HG02798 (cell line): ENCODE measurements around the gene TRERF1.
A peak's percentile ranks its signal among the peaks of the same experiment; 100 is the strongest.

Source experiments
- ATAC-seq: cut with Tn5 transposase; IDR thresholded peaks from one replicate; pipeline ENCODE4 v1.9.1; 2021; ENCODE audit warnings: mild to moderate bottlenecking; ENCODE audit not compliant: unreplicated experiment, poor library complexity

TRERF1 gene

DNA sequence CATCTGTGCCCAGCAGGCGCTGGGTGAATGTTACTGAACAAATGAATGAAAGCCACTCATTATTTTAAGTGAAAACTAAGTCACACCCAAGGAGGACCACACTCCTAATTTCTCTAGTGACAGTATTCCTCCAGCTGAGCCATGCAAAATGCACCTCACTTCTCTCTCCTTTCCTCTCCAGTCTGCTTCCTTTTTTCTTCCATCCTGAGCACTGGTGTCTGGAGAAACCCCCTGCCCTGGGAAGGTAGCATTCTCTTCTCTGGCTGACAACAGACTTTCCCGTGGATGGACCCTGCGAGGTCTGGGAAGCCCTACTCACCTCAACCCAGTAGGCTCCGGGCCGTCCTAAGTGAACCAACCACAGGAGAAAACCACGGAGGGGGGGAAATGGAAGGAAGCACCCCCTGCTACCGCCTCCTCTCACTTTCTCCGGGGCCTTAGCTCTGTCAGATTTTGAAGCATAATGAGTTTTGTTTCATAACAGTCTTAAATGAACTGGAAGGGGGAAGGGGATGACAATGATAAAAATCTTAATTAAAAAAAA lies 22.6 kb downstream of the TRERF1 start:
- ATAC-seq: no peak

DNA sequence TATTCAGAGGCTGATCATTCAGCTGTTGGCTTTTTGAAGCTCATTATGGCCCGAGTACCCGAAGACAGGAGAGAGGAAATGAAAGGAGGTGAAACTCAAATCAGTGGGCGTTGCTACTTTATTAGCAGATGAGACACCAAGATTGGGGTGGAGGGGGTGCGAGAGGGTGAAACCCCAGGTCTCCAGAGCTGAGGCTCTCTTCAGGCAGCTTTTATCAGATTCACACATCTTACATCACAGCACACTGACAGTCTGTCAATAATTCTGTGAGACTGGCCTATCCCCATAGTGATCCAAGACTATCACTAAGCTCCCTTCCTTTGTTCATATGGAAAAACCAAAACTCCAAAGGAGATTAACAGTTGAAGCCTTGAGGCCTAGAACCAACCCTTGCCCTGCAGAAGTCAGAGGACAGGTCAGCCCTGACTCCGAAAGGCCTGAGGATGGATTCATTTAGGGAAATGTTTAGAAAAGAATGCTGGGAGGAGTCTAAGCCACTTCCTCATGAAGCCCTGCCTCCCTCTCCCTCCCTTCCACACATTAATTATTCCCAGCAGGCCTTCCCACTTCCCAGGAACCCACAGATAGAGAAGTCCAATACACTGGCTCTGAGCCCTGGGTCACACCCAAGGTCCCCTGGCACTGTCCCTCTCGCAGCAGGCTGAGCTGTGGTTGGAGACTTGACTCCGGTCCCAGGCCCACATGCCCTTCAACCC lies 23.2 kb downstream of the TRERF1 start:
- ATAC-seq: peak; percentile 52

DNA sequence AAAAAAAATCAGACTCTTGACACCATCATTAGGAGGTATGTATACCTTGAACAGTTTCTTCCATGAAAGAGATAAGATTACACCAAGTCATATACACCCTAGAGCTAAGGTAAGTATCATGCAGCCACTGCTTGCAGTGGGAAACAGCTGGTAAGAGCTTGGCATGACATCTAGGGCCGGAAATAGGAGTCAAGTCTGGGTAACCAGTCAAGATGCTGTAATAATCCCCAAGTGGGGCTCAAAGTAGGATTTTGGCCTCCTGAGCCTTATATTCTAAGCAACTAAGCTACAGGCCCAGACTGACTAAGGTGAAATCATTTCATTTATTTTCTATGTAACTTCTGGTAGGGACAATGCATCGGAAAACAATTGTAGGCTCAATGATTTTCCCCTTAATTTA lies 23.9 kb downstream of the TRERF1 start:
- no peak for ATAC-seq

DNA sequence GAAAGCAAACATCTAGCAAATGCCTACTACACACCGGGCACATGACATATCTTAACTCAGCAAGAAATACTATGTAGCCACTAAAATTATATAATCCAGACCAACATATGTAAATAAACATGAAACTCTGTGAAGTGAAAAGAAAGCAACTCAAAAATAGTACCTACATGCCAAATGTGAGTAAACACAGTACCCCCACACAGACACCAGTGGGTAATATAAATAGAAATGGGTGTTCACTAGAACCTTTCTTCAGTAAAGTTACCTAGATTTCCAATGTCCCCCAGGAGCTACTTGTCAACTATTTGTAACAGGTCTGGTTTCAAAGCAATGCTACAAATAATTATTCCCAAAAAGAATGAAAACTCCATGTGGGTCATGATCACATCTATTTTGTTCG lies 25.5 kb downstream of the TRERF1 start:
- no peak for ATAC-seq

DNA sequence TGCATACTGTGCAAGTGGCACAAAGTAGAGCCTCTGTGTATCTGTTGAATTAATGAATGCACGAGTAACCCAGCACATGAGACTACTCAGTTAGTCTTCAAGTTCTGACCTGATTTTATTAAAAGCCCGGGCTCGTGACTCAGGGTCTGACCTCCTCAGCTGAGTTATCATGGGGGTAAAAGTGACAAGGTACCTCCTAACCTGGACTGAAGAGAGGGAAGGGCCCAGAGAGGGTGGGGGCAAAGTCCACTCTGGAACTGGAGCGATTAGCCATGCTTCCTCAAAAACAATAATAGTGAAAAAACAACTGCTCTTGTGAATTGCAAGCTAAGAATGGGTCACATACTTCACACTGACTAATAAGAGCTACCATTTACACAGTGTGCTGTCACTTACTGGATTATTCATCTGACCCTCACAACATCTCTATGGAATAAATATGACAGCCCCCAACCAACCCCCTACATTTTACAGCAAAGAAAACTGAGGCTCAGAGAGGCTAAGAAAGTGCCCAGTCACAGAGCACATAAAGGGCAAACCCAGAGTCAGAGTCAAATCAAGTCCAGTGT lies 26.7 kb downstream of the TRERF1 start:
- ATAC-seq: no peak

DNA sequence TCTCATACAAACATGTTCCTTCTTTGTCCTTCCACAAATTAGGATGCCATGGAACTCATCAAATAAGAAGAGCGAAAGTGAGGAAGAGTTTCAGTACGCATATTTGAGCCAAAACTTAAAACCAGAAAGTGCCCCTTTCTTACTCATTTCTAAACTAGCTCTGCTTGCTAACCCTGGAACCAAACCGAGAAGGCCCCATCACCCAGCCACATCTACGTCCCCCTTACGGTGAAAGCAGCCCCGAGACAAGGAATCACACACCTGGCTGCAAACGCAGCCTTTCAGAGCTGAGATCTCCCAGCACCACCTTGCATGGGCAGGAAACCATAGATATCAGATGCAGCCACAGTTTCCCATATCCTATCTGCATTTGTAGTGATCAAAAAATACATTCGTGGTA lies 28.5 kb downstream of the TRERF1 start:
- no peak for ATAC-seq

DNA sequence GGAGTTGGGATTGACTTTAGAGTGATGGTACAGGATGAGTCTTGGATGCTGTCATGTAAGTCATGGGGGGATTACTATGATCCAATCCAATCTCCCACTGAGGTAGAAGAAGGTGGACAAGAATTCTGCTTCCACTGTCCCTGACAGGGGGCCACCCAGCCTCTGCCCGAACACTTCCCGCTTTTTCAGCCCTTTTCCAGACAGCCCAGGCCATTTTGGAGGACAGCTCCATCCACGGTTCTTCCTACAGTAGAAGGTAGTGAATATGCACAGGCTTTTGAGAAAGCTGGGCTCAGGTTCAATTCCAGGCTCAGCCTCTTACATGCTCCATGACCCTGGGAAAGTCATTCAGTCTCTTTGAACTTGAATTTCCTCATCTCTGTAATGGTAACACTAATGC lies 31.0 kb downstream of the TRERF1 start:
- no peak for ATAC-seq

DNA sequence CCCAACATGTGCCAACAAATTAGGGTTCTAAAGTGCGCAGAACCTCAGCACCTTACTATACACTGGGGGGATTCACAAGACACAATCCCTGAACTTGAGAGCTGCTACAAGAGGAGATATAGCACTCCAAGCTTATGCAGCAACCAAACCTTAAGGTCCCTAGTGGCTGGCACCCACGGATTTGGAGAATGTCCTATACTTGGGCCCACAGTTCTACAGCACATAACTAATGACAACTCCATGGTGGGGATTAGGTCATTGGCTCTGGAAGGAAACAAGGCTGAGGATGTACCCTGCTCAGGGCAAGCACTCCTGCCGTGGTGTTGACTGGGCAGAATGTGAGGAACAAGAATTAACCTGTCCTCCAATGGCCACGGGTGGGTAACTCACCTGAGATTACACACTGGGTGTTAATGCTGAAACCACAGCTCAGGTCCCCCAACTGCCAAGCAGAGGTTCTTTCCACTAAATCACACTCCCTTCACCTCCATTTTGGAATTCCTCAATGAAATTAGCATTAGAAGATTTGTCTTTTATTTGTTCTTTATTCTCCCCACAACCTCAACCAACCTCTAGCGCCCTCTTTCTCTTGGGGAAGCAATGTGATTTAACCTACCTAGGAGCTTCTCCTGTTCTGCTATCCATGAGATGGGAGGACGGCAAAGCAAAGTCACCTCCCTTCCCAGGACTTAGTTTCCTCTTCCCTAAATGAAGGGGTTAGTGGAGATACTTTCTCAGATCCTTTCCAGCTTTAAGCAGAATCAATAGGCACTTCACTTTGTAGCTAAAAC lies 32.0 kb downstream of the TRERF1 start:
- ATAC-seq: no peak

DNA sequence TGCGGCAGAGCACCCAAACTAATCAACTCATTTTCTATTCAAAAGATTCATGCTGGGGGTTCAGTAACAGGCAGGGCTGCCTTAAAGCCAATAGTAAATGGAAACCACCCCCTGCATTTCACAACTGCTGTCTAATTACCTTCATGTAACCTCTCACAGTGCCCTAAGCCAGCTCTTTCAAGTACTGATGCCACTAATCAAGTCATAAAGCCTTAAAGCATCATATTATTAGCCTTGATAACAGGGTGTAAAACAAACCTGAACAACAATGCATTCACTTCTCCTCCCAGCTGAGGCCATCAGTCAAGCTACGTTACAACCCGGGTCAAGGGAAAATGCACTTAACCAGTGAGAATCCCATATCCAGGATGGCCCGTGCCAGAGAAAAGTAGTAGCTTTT lies 33.0 kb downstream of the TRERF1 start:
- no peak for ATAC-seq

DNA sequence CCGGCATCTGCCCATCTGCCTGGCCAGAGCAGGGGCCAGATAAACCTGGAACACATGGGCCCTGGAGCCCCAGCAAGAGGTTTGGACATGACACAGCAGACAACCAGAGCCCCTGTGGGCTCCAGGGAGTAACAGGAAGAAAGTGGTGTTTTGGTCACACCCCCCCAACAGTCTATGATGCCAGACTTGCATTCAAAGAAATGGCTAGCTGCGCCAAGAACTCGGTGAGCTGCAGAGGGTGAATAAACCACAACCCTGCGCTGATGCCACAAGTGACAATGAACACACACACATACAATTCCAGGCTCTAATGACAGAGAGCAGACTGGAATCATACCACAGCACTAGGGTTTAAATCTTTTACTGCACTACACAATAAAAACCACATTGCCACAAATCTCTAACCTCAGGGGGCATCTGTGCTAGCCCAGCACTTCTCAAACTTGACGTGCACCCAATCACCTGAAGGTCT lies 34.0 kb downstream of the TRERF1 start:
- no peak for ATAC-seq

DNA sequence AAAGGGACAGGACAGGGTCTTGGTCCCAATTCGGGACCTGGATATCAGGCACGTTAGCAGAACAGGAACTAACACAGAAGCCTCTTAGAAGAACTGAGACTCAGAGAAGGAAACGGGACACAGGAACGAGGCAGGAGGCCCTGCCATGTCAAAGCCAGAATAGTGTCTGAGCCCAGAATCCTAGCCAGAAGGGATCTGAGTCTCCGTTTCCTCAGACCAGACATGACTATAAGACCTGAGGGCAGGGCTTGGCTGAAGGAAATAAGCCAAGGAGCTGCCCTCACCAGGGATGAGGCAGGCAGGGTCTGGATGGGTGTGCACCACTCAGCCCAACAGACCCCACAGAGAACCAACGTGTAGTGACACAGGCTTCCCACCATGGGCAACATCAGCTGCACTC lies 40.3 kb downstream of the TRERF1 start:
- ATAC-seq: no peak

DNA sequence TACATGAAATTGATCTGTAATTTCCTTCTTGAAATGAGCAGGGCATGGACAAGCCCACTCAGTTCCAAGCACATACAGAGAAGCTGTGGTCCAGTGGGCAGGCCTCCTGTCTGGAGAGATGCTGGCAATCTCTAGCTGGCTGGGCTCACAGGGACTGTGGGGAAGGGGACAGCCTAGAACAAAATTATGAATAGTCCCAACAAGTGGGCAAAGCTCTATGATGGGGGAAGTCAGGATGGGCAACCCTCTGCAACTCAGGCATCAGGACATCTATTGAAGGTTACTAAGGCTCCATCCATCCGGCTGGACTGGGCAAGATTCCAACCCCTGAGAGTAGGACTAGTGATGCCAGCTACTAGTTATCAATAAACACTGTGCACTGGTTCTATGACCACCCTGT lies 40.9 kb downstream of the TRERF1 start:
- ATAC-seq: no peak

DNA sequence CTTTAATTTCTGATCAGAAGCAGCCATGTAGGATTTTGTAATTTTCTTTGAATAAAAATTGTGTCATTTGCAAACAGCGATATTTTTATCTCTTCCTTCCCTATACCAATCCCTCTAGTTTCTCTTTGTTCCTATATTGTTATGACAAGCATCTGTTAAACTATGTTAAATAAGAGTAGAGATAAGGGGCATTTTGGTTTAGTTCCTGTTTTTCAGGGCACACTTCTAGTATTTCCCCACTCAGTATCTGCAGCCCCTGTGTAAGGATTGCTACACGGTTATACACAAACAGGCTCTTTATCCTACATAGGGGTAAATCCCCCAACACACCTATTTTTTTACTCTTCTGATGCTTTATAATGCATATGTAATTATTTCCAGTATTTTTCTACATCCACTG lies 42.1 kb downstream of the TRERF1 start:
- ATAC-seq: no peak

DNA sequence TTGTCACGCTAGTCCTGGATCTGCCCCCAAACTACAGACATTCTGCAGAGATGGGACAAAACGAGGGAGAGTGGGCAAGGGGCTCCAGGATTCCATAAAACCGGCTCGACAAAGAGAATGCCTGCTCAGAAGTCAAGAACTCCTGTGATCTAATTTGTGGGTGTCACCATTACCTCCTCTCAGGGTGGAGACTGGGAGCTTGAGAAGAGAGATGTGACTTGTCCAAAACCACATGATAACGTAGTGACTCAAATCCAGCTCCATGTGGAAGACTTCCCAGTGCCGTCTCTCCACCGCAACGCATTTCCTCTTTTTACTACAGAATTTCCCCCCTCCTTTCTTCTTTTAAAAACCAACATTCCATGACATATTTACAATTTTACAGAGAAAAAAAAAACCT lies 44.3 kb downstream of the TRERF1 start:
- no peak for ATAC-seq

DNA sequence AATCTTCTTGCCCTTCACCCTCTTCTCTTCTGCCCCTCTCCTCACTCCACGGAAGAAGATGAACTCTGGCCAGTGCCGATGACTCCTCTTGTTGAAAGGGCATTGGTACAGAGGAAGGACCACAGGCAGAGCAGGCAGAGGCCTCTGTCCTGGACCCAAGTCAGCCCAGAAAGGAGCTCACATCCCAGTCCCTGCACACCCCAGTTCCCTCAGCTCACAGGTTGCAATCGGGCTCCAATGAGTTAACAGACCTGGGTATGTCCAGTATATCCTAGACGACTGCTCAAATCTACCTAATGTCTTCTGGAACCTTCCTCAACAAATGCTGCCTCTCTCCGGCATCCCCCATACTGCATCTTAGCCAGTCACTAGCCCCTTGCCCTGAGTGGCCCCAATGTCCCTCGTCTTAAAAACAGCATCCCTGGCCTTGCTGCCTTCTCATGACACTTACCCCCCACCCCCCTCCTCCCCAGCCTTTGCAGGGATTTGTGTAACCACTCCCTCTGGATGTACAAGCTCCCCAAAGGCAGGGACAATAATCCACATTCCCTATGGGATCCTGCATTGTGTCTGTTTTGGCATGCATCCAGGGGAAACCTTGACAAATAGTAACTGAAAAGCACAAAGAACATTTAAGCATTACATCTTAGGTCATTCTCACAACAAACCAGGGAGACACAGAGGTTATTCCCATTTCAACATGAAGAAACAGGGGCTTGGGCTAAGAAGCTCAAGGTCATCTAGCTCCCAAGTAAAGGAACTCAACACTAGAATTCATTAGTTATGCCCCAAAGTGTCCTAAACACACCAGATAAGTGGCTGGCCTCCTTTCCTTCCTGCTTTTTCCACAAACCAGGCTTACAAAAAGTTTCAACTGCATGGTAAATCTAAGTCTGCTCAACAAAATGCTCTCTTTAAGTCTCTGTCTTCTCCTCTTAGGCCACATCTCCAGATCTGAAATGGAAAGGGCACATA lies 45.1 kb downstream of the TRERF1 start:
- no peak for ATAC-seq

DNA sequence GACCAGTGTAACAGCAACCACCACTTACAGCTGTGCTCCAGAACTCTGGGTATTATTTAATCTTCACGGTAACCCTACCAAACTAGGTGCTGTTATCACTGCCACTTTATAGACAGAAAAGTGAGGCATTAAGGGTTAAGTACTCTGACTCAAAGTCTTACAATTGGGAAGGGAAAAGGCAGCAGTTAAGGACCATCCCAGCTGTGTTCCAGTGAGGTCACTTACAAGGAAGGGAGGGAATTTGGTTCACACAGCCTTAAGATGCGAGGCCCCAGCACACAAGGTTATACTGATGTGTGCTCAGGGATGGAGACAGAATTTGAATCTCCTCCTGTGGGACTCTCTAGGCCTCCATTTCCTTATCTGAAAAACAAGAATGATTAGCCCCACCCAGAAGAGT lies 46.7 kb downstream of the TRERF1 start:
- ATAC-seq: no peak

DNA sequence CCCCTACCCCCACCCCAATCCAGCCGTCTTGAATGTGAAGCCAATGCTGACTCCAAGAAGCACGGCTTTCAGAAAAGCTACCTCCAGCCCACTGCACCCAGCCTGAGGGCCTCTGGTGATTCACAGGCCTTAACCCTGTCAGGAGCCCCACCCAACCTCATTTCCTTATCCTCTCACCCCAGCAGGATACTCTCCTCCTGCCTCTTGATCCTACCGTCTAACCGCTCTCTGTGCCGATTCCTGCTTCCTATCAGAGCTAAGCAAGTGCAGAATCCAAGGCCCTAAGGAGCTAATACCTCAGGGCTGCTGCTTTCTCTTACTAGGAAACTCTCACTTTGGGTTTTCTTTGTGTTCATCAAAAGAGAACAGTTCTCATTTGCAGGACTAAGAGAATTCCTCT lies 47.2 kb downstream of the TRERF1 start:
- no peak for ATAC-seq

DNA sequence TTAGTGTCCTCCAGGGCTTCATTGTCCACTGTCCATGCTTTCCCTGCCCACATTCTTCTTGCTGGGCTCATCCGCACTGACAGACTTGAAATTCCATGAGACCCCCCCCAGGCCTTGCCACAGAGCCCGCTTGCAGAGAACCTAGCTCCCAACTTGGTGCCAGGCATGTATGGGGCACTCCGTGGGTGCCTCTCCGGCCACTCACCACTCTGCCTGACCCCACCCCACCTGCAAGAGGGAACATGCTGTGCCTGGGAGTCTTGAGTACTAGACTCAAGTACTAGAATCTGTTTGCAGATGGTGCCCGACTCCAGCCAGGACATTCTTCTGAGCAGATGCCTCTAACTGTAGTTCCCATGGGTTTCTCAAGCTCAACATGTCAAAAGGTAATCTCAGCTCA lies 47.9 kb downstream of the TRERF1 start:
- no peak for ATAC-seq

DNA sequence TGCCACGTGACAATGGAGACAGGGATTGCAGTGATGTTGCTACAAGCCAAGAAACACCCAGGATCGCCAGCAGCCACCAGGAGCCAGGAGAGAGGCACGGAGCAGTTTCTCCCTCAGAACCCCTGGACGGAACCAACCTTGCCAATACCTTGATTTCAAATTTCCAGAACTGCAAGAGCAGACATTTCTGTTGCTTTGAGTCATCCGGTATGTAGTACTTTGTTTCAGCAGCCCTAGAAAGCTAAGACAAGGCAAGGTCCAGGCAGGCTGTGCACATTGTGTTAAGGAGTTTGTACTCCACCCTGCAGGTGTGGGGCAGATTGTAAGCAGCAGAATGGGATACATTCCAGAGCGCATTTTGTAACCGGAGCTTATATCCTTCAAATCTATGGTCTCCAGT lies 48.3 kb downstream of the TRERF1 start:
- ATAC-seq: no peak

DNA sequence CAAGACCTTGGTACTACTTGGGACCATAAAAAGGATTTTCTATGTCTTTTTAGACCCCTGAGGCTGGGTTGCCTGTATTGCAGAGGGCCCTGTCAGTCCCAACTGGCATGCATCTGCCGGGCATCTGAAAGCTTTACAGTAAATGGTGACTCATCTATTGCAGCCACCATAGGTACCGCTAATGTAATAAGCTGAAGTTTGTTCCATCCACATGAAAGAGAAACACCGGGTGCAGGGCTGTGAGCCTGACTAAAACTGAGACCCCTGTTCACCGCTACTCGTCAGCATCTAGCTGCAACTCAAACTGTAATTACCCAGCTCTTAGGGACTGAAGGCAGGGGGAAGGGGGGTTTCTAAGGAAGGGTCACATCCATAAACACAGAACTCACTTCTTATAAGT lies 49.5 kb downstream of the TRERF1 start:
- ATAC-seq: peak; percentile 82
